Measurements from ENCODE around the gene HIPK2.

DNA sequence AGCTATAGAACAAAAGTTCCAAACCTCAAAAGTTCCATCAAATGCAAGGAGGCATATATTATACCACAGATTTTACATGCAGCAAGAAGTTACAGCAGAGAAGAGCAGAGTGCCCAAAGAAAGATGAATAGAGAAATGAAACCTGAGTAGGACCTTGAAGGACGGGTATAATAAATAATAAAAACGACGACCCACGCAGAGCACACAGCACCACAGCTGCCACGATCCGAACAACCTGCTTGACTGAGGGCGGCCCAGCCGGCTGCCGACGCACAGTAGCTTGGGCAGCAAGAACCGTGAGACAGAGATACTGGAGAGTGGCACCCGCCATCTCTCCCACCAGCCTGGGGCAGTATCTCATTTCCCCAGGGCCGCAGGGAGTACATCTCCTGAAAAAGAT lies 79.0 kb downstream of the HIPK2 start:
- TF ChIP-seq CTCF (IDR thresholded peaks at IDR 0.05 in 2 of 3, conservative IDR thresholded peaks at IDR 0.05 in 1 of 3; ENCODE audit: control insufficient read depth in 2 of 3, extremely low read depth in 1 of 3, insufficient read depth in 1 of 3, low read depth in 3 of 3, low read length in 3 of 3) (no peak), MYC (IDR thresholded peaks at IDR 0.05; ENCODE audit: insufficient read depth, insufficient read length, insufficient replicate concordance, low read length, severe bottlenecking) (no peak), HDAC2 (IDR thresholded peaks at IDR 0.05) (no peak), POLR2AphosphoS5 (IDR thresholded peaks at IDR 0.05; ENCODE audit: low read length) (no peak), SMAD5 (IDR thresholded peaks at IDR 0.05; ENCODE audit: low read depth) (no peak), JUND (IDR thresholded peaks at IDR 0.05; ENCODE audit: low read depth, low read length) (no peak), DPF2 (IDR thresholded peaks at IDR 0.05) (no peak), RFX5 (IDR thresholded peaks at IDR 0.05; ENCODE audit: low read depth, low read length) (no peak), NFXL1 (IDR thresholded peaks at IDR 0.05; ENCODE audit: borderline replicate concordance) (no peak), RAD21 (IDR thresholded peaks at IDR 0.05; ENCODE audit: insufficient read depth, low read depth, low read length) (no peak)
- TF ChIP-seq, protein P1, sequence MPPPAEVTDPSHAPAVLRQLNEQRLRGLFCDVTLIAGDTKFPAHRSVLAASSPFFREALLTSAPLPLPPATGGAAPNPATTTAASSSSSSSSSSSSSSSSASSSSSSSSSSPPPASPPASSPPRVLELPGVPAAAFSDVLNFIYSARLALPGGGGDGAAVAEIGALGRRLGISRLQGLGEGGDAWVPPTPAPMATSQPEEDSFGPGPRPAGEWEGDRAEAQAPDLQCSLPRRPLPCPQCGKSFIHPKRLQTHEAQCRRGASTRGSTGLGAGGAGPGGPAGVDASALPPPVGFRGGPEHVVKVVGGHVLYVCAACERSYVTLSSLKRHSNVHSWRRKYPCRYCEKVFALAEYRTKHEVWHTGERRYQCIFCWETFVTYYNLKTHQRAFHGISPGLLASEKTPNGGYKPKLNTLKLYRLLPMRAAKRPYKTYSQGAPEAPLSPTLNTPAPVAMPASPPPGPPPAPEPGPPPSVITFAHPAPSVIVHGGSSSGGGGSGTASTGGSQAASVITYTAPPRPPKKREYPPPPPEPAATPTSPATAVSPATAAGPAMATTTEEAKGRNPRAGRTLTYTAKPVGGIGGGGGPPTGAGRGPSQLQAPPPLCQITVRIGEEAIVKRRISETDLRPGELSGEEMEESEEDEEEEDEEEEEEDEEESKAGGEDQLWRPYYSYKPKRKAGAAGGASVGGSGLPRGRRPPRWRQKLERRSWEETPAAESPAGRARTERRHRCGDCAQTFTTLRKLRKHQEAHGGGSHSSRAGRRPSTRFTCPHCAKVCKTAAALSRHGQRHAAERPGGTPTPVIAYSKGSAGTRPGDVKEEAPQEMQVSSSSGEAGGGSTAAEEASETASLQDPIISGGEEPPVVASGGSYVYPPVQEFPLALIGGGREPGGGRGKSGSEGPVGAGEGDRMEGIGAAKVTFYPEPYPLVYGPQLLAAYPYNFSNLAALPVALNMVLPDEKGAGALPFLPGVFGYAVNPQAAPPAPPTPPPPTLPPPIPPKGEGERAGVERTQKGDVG (CRISPR knock-in tag; IDR thresholded peaks at IDR 0.05) = no peak
- TF ChIP-seq, protein P2, sequence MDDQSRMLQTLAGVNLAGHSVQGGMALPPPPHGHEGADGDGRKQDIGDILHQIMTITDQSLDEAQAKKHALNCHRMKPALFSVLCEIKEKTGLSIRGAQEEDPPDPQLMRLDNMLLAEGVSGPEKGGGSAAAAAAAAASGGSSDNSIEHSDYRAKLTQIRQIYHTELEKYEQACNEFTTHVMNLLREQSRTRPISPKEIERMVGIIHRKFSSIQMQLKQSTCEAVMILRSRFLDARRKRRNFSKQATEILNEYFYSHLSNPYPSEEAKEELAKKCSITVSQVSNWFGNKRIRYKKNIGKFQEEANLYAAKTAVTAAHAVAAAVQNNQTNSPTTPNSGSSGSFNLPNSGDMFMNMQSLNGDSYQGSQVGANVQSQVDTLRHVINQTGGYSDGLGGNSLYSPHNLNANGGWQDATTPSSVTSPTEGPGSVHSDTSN (IDR thresholded peaks at IDR 0.05; ENCODE audit: insufficient replicate concordance, low read depth, low read length) = no peak

All from GM12878 (cell line).